HG03520 (cell line): ENCODE measurements around the gene RFFL.

Experiments used
- ATAC-seq: cut with Tn5 transposase; IDR thresholded peaks from one replicate; pipeline ENCODE4 v1.9.1; 2021; ENCODE audit warnings: mild to moderate bottlenecking, moderate library complexity; ENCODE audit not compliant: unreplicated experiment

Gene RFFL

DNA sequence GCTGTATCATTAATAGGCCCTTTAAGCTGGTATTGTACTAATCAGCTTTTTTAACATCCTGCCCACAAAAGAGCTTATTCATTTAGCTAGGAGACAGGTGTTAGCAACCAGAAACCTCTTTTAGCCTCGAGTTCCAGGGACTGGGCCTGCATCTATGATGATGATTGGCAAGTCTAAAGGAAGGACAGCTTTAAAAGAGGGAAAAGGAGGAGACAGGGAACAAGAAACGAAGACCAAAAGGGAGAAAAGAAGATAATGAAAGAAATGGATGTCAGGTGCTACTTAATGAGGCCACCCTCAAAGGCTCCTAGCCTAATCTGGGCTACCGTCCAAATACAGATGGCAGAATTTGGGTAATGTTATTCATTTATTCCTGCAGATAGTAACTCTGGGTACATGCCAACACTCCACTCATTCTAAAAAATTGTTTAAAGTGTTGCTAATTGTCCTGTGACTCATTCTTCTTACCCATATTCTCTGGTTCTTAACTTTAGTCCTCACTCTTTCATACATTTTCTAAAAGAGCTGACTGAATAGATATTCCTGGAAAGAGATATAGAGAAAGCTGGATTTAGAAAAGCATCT, 18.7 kb upstream of the RFFL start:
- ATAC-seq = no peak

DNA sequence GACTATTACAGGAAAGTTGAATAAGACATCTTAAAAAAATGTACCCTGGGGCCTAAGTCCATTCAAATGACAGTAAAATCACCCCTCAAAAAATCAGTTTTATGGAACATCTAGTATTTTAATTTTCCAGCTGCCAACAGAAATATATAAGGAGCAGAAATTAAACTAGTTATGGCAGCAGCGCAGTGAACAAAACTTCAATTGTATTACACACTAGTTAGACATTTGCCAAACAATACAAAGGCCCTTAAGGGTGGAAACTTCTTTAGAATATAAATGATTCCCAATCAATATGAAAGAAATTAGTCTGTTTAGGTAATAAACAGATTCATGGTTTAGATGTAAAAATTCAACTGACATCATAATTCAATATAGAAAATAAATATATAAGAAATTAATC, 18.1 kb upstream of the RFFL start:
- no peak for ATAC-seq

DNA sequence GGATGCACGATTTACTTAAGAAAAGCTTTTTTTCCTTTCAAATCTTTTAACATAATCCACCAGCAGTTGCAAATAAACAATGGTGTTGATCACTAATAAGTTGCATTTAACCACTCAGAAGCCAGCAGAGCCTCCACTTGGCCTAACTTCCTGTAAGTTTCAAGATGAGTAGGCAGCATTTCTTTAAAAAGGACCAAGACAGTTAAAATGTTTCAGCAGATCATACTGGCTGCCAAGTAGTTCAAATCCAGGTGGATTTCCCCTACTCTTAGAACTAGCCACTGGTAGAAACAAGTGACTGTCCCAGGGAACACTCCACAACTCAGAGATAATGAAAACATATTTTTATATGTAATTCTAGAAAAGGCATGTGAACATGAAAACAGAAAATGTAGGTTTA, 17.0 kb upstream of the RFFL start:
- ATAC-seq = no peak

DNA sequence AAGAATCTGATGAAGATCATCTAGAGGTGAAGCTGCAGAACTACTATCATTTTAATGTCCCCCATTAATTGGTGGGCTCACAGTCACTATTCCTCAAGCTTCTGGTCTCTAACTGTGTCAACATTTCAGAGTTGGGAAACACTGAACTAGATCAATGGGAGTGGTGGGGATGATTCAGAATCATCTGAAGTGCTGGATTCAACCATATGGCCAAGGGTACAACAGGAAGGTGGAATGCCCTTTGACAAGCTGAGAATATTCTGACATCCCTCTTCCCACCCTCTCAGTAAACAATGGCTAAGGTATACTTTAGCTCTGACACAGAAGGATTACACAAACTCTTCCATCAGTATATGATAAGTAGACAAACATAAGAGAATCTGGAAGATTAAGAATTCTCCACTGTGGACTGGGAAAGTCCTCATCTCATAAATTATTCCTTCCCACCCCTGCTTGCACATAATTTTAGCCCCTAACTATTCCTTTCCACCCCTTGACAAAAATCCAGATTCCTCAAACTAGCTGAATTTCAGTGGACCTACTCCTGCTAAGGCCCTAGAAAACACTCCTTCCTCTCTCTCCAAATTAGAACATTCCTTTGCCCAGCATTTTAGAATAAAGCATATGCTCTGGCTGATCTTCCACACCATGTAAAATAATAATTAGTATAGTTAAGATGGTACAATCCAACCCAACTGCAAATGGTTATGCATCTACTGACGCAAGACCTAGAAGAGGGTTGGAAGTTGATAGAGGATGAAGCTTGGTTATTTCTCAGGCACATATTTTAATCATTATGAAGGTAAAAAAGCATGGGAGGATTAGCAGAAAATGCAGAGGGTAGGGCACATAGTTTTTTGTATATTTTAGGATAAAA, 16.3 kb upstream of the RFFL start:
- ATAC-seq = no peak

DNA sequence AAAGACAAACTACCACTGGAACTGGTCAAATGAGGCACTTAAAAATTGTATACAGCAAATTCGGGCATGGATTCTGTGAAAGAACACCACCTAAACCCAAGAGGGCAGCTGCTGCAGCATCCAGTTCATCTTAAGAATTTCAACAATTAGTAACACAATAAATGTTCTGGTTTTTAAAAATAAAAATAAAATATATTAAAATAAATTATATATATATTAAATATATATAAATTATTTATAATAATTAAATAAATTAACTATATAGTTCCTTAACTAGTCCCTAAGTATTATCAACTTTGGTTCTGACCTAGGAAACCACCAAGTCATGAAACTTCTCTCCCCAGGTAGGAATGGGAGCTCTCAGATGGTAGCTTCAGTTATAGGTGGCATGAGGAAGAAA, 13.4 kb upstream of the RFFL start:
- no peak for ATAC-seq

DNA sequence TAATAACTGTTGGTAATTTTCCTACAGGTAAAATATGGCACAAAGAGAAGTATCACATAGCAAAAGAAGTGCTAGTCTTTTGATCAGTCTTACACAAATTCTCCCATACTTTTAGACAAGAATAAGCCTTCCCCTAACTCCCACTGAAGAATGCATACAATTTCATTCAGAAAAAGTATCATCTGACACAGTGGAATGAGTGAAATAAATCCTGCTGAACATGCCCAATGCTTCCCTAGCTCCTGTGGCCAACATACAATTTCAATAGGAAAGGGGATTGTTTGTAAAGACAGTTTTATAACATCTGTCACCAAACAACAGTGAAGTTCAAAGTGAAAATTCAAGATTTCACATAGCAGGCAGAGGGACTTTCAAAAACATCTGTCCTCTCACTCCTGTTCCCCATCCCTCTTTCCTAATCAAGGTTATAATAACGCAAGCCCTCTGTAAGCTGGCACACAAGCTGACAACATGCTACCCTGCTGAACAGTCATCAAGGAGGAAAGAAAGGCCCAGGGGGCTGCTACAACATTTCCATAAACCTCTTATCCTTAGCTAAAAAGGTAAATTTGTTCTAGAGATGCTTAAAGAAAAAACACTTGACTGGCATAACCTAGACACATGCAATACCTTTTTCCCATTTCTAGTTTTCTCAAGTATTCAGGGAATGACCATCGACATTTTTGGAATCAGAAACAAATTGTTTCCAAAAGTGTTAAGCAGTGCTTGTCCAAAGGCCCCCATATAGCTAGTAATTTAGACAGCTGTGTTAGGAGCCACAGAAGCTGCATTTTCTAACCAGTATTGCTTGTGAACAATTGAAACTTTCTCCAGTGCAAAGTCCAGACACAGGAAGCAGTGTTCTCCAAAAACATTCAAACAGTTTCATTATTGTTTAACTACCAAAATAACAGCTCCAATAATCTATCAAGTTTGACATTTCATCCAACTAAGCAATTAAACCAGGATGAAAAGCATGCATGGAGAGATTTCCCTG, 11.5 kb upstream of the RFFL start:
- ATAC-seq = no peak

DNA sequence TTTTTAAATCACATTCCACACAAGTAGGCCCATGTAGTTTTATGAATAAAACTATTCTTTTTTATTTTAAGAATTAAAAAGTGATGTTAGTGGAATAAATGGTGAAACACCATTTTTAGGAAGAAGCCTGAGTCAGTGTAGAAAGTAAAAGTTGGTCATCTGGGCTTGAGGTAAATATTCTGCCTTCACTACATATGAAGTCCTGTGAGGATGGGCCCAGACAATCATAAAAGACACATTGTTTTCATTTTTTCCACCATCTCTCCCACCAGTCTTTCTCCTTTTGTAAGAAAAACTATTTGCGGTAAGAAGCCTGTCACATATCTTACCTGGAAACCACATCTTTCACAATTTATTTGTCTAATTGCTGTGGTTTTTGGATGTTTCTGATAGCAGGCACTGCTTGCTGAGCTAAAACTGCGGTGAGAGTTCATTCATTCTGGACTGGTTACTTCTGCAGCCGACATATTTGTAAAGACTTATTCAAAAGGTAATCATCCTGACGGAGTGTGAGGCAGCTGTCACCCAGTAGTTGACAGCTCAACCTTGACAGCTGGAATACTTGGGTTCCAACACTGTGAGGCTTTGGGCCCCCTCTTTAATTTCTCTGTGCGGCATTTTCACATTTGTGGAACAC, 10.6 kb upstream of the RFFL start:
- no peak for ATAC-seq

DNA sequence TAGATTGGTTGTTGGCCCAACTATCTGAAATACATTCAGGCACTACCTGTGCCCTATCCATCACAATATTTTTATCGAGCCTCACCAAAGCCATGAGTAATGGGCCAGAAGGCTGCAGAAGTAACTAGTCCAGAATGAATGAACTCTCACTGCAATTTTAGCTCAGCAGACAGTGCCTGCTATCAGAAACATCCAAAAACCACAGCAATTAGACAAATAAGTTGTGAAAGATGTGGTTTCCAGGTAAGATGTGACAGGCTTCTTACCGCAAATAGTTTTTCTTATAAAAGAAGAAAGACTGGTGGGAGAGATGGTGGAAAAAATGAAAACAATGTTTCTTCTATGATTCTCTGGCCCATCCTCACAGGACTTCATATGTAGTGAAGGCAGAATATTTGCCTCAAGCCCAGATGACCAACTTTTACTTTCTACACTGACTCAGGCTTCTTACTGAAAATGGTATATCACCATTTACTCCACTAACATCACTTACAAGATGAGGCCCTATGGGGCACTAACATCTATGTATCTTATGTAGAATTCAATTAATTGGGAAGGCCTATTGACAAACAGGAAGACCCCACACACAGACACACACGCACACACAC, 9.8 kb upstream of the RFFL start:
- ATAC-seq = no peak

DNA sequence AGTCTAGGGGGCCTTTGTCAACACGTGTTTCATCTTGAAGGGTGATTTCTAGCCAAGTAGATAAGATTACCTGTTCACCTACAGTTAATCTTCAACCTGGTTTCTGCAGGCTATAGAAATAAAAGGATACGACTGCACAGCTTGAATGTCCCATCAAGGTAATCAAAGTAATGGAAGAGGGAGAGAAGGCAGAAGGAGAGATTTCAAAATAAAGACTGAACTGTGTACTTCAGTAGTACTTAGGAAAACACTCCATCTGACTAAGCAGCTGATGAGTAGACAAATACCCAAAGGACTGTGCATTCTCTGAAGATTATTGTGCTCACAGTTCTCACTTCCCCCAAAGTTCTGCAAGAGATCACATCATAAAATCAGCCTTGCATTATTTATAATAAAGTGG, 5.8 kb upstream of the RFFL start:
- no peak for ATAC-seq

DNA sequence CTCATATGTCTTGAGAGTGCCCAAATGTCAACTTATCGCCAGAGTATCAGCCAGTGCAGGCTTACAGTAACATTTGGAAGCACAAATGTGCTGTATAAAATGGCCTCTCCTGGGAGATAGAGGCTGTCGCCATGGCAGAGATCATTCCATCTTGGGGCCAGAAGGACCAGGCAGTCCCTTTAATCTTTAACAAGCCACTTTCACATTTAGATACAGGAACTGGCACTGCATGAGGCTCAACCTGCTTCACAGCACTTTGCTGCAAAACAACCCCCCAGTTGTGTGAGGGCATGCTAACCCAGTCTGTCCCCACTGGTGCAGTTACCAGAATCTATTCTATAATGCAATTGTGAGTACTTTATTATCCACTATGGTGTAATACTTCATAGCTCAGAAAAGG, 4.7 kb upstream of the RFFL start:
- ATAC-seq = no peak

DNA sequence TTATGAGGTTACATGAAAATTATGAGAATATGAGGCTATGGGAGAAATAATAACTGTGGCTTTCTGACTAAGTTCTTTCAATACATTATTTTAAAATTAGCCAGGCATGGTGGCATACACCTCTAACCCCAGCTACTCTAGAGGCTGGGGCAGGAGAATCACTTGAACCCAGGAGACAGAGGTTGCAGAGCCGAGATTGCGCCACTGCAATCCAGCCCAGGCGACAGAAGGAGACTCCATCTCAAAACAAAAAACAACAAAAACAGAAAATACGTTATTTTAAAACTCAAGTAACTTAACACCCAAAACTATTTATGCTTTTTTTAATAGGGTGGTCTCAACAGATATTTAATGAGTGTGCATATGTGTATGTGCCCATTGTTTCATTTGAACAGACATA, 2.4 kb upstream of the RFFL start:
- ATAC-seq = no peak

DNA sequence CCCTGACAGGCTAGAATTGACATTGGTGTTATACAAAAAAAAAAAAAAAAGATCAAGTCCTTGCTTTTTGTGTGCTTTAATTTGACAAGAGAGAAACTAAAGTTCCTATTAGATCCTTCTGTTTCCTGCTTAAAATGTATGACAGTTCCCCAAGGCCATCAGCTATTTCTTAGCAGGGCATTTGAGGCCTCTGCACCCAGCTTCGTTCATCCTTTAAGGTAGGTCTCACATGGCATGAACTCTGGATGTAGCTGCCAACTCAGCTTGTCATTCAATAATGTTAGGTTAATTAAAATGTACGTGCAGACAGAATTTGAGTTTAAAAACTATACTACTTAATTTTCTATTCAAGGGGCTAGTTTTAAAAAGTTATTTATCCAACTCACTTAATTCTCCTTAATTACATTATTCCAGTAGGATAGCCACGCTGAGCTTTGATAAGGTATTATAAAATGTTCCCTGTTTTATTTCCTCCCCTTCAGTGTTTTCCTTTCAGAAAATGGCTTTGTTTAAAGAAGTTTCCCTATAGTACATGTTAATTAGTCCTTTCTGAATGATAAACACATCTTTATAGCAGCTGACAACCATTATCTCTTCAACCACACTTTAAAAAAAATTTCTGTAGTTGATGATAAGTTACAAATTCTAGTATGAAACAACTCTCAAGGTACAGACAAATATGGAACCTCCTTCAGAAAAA, 1.2 kb upstream of the RFFL start:
- no peak for ATAC-seq

DNA sequence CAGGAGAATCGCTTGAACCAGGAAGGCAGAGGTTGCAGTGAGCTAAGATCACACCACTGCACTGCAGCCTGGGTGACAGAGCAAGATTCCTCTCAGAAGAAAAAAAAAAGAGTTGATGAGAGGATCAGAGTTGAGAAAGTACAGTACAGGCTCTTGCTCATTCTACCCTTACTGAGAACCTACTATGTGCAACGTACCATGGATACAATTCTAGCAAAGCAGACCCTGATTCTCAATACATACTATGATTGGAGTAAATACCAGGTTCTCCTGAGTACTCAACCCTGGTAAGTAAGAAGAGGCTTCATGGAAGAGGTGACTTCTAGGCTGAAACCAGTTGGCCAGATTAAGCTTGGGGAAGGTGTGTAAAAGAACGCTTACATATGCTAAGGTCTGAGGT, 1.2 kb downstream of the RFFL start:
- no peak for ATAC-seq

DNA sequence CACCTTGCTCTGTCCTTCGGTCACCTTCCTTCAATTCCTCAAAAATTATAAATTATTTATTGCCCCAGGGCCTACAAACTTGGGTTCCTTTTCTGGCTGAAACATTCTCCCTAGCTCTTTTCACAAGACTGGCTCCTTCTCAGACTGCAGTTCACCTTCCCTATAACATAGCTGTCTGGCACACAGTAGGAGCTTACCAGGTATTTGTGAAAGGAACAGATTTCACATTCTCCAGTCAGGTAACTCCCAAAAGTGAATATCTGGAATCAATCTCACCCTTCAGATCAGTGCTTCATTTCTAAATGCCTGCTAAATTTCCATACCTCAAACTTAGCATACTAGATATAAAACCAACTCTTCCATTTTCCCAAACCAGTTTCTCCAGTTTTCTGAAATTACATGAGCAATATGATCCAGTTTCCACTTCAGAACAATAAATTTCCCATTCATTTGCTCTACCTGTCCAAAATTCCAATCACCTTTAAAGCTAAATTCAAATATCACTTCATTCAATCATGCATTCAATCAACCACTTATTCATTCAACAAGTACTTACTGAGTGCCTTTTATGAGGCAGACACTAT, 6.1 kb downstream of the RFFL start:
- ATAC-seq = no peak

DNA sequence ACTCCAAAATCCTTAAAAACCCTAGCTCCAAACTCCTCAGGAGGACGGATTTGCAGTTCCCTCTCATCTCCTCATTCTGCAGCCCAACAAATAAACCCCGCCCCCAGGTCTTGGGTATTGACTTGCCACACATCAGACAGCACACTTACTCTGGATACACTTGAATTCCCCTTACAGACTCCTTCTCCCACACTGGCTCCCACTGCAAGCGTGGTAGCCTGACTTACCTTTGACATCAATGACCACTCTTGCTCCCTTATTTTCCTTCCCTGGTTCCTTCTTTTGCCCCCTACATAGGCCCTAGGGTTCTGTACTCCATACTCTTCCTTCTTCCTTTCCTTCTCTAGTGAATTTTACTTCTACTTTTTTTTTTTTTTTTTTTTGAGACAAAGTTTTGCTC, 7.5 kb downstream of the RFFL start:
- ATAC-seq = no peak

DNA sequence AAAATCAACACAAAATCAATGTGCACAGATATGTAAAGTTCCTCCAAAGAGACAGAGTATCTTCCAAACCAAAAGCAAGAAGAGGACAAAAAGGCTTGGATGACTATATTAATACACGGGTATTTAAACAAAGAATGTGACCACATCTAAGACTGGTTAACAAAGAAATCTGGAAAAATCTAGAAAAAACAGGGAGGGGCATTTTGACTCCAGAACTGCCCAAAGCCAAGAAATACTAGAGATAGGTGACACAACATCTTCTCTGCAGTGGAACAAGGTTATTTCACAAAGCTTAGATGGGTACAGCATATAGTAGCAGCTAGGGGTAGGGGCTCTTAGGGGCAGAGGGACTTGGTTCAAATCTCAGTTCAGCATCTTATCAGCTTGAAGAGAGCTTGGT, 10.3 kb downstream of the RFFL start:
- no peak for ATAC-seq

DNA sequence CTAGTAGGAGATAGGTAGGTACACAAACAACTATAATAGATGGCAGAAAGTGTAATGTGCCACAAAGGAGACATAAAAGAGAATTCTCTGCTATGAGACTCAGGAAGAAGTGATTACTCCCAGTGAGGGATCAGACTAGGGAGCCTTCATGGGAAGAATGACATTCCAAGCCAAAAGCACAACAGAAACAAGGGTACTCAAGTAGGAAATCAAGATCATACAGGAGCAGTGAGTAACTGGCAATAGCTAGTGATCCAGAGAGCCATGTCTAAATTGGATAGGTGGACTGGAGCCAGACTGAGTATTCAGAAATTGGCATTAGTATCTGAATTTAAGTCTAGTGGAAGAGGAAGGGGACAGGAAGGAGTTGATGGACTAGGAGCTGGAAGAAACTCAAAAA, 10.7 kb downstream of the RFFL start:
- no peak for ATAC-seq

DNA sequence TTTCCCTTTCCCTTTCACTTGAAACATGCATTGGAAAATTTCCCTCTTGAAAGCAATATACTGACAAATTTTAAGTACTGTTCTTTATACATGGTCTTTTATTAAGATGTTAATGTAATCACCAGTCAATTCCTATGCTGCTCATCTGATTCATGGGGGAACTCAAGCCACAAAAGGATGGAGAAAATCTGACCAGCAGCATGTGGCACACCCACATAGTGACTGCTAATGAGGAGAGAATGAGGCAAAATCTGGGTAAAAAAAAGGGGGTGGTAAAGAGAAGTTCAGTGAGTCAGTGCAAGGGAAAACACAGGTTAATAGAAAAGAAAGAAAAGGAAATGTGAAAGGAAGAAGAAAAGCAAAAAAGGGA, 11.3 kb downstream of the RFFL start:
- ATAC-seq = no peak

DNA sequence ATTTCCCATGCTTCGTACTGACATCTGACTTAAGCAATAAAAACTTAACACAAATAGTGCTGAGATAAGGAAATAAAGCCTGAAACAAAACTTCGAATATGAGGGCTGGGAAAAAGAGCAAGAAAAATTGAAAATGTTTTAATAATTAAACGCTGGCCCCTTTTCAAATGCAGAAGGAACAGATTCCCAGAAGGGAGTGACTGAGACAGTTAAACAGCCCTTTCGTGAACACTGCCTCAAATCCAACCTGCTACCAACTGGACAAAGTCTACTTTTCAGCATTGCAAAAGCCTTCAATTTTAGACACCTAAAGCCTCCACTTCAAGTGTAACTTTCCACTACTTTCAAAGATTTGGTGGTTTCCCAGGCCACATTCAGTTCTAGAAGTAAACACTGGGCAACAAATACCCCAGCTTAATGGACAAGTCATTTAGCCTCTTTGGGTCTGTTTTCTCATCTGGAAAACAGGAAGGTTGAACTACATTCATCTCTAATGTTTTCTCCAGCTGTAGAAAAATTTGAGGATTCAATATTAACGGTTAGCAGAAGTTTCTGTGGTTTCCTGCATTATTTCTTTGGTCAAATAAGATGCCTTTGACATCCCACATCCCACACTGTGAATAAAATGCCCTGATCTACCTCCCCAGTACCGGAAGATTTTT, 11.8 kb downstream of the RFFL start:
- ATAC-seq = no peak
